ENCODE data around the gene PPP1R1B. TPM values are rescaled to one million over a fixed set of nuclear protein-coding genes. Genes with fewer than 3 reads are reported as not detected.
A peak's percentile ranks its signal among the peaks of the same experiment; 100 is the strongest.

Gene PPP1R1B
- total RNA-seq, 1 donor: not detected

- Histone ChIP-seq H4K20me1 (ENCODE audit: insufficient read depth, low read length) (no peaks in the 10 kb centered on the region), H3K27me3 (ENCODE audit: insufficient read depth, low read length) (peaks cover 54% of the 10 kb centered on the region), H3K4me1 (ENCODE audit: insufficient read depth, low read length) (peaks cover 4% of the 10 kb centered on the region), H3K27ac (ENCODE audit: low read depth, low read length) (no peak overlapping the region), H3K36me3 (ENCODE audit: insufficient read depth, low read length) (no peaks in the 10 kb centered on the region), H3K4me2 (ENCODE audit: insufficient read depth, low read length) (no peak overlapping the region), H3K9me3 (ENCODE audit: low read depth, low read length) (no peaks in the 10 kb centered on the region), H3K79me2 (ENCODE audit: insufficient read depth, low read length) (peaks cover 4% of the 10 kb centered on the region), H3K4me3 (ENCODE audit: insufficient read depth, low read length) (no peak overlapping the region), H2AFZ (ENCODE audit: low read length) (no peak overlapping the region)
- DNase-seq (ENCODE audit: insufficient read length, low spot score, missing footprints): no peak
- TF ChIP-seq CTCF (IDR thresholded peaks at IDR 0.05; ENCODE audit: extremely low read depth, low read depth, low read length): no peak
Observed at GRCh38 chr17:39632153-39632941, 5.6 kb downstream of the PPP1R1B start.

GRCh38 chr17:39633570-39634183 lies 6.9 kb downstream of the PPP1R1B start:
- no peak overlapping the region for H3K27ac ChIP-seq (ENCODE audit: low read depth, low read length)
- H2AFZ ChIP-seq (ENCODE audit: low read length): no peak overlapping the region
- H3K9me3 ChIP-seq (ENCODE audit: low read depth, low read length): no peaks in the 10 kb centered on the region
- H3K4me3 ChIP-seq (ENCODE audit: insufficient read depth, low read length): no peak overlapping the region
- no peak for TF ChIP-seq CTCF (IDR thresholded peaks at IDR 0.05; ENCODE audit: extremely low read depth, low read depth, low read length)
- H3K27me3 ChIP-seq (ENCODE audit: insufficient read depth, low read length): peaks cover 42% of the 10 kb centered on the region
- no peak overlapping the region for H3K4me2 ChIP-seq (ENCODE audit: insufficient read depth, low read length)
- H3K36me3 ChIP-seq (ENCODE audit: insufficient read depth, low read length): no peaks in the 10 kb centered on the region
- DNase-seq (ENCODE audit: insufficient read length, low spot score, missing footprints): no peak
- peaks cover 13% of the 10 kb centered on the region for H3K4me1 ChIP-seq (ENCODE audit: insufficient read depth, low read length)
- H4K20me1 ChIP-seq (ENCODE audit: insufficient read depth, low read length): peaks cover 4% of the 10 kb centered on the region
- H3K79me2 ChIP-seq (ENCODE audit: insufficient read depth, low read length): peaks cover 18% of the 10 kb centered on the region

- Histone ChIP-seq H3K4me2 (ENCODE audit: insufficient read depth, low read length) (no peak overlapping the region), H3K4me3 (ENCODE audit: insufficient read depth, low read length) (no peak overlapping the region), H3K9me3 (ENCODE audit: low read depth, low read length) (no peaks in the 10 kb centered on the region), H3K79me2 (ENCODE audit: insufficient read depth, low read length) (peaks cover 25% of the 10 kb centered on the region), H4K20me1 (ENCODE audit: insufficient read depth, low read length) (peaks cover 8% of the 10 kb centered on the region), H3K4me1 (ENCODE audit: insufficient read depth, low read length) (peaks cover 13% of the 10 kb centered on the region), H3K36me3 (ENCODE audit: insufficient read depth, low read length) (no peaks in the 10 kb centered on the region), H3K27ac (ENCODE audit: low read depth, low read length) (no peak overlapping the region), H2AFZ (ENCODE audit: low read length) (no peak overlapping the region), H3K27me3 (ENCODE audit: insufficient read depth, low read length) (peaks cover 34% of the 10 kb centered on the region)
- peak; percentile 80 for TF ChIP-seq CTCF (IDR thresholded peaks at IDR 0.05; ENCODE audit: extremely low read depth, low read depth, low read length)
- DNase-seq (ENCODE audit: insufficient read length, low spot score, missing footprints): peak; percentile 94
Observed at GRCh38 chr17:39634384-39634871, 7.7 kb downstream of the PPP1R1B start.

DNA sequence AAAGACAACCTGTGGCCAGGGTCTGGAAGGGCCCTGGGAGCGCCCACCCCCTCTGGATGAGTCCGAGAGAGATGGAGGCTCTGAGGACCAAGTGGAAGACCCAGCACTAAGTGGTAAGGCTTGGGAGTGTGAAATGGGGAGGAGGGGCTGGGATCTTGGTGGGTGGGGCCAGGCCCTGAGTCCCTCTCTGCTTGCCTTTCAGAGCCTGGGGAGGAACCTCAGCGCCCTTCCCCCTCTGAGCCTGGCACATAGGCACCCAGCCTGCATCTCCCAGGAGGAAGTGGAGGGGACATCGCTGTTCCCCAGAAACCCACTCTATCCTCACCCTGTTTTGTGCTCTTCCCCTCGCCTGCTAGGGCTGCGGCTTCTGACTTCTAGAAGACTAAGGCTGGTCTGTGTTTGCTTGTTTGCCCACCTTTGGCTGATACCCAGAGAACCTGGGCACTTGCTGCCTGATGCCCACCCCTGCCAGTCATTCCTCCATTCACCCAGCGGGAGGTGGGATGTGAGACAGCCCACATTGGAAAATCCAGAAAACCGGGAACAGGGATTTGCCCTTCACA lies 8.9 kb downstream of the PPP1R1B start:
- DNase-seq (ENCODE audit: insufficient read length, low spot score, missing footprints): no peak
- Histone ChIP-seq H3K27ac (ENCODE audit: low read depth, low read length) (no peak overlapping the region), H4K20me1 (ENCODE audit: insufficient read depth, low read length) (peaks cover 18% of the 10 kb centered on the region), H3K27me3 (ENCODE audit: insufficient read depth, low read length) (peaks cover 22% of the 10 kb centered on the region), H3K36me3 (ENCODE audit: insufficient read depth, low read length) (no peaks in the 10 kb centered on the region), H3K4me1 (ENCODE audit: insufficient read depth, low read length) (peaks cover 19% of the 10 kb centered on the region), H3K79me2 (ENCODE audit: insufficient read depth, low read length) (peaks cover 38% of the 10 kb centered on the region), H3K9me3 (ENCODE audit: low read depth, low read length) (no peaks in the 10 kb centered on the region), H3K4me2 (ENCODE audit: insufficient read depth, low read length) (no peak overlapping the region), H2AFZ (ENCODE audit: low read length) (no peak overlapping the region), H3K4me3 (ENCODE audit: insufficient read depth, low read length) (no peak overlapping the region)
- TF ChIP-seq CTCF (IDR thresholded peaks at IDR 0.05; ENCODE audit: extremely low read depth, low read depth, low read length): no peak
